ENCODE data around the gene MRPS17.
"Not testable (repeated sequence)": the region's sequence is repeated elsewhere in the genome, so short reads cannot be mapped to it uniquely, and the experiment has no call there.

The MRPS17 gene
- total RNA-seq, result 2.7 to 10.5 (median 4.8) reads per million in 4 experiments

DNA sequence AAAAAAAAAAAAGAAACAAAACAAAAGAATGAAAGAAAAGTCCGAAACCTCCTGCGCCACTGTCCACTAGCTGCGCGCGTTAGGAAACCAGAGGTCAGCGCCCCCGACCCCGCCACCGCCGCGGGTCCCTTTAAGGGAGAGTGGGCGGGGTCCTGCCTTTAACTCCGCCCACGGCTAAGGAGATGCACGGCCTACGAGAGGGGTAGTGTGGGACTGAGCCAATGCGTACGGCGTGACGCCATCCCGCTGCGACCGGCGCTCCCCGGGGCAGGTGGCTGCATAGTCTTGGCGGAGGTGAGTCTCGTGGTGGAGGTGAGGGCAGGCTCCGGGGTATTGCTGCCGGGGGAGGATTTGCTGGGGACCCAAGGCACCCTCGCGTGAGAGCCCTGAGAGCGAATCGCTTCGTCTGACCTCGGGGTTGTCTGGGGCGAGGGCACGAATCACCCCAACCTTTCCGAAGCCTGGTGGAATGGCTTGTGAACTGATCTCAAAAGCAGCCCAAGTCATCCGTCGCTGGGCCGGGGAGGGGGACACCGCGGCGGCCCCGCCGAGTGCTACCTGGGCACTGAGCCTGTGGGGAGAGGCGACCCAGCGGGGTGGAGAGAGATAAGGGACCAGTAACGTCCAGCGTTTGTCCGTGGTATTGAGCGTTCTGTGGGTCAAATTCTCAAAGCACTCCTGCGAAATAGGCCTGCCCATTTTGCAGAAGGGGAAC, at the start of gene MRPS17:
Gene MRPS17, plus strand, starts transcription at position 241 of the 715 bp plus-strand sequence. CDS start 1,319 bp downstream, outside the sequence.
- peak; percentile 85 for DNase-seq

DNA sequence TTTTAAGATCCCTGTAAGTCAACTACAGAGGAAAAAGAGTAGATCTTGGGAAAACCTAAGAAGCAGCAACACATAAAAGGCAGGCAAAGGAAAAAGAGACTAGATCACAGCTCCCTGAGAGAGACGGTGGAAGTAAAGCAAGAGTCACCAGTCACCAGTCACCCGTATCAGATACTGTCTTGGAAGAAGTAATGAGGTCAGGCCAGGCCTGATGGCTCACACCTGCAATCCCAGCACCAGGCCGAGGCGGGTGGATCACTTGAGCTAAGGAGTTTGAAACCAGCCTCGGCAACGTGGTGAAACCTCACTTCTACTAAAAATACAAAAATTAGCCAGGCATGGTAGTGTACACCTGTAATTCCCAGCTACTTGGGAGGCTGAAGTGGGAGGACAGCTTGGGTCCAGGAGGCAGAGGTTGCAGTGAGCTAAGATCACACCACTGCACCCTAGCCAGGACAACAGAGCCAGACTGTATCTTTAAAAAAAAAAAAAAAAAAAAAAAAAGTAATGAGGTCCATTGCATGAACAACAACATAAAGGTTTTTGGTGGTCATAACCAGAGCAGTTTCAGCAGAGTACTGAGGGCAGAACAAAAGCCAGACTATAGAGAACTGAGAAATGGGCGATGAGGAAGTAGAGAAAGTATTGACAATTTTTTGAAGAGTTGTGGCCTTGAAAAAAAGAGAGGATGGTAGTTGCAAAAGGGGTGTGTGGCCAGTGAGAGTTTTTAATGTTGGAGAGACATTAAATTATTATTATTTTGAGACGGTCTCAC, 47.5 kb upstream of the MRPS17 start:
- no peak for DNase-seq

DNA sequence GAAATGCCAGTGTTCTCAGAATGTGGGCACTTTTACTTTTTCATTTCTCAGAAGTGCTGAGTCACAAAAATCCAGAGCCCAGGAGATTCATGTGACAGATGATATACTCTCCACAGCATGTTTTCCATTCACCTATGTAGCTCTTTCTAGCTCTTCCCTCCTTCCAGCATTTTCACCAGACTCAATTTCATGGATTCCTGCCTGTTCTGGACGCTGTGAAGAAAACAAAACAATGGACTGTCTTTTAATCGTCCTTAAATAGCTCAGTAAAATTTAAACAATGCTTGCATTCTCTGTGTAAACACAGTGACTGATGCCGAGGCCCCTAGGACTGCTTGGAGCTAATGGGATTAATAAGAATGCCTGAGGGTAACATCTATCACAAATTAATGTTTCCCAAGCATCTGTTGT, 38.9 kb upstream of the MRPS17 start:
- no peak for DNase-seq

DNA sequence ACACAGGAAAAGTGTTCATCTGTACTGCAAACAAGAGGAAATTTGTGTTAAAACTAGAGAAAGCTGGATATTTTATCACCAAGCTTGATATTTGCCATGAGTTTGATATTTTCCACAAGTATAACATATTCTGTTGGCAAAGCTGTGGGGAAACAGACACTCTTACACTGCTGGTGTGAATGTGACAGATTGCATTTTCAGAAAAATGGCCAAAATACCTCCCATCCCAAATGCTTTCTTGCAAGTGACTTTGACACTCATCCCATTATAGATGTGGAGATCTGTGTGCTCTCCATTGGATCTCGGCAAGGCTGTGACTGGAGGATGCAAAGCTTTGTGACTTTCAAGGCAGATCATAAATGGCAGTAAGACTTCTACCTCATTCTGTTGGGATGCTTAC, 33.9 kb upstream of the MRPS17 start:
- DNase-seq, result no peak

DNA sequence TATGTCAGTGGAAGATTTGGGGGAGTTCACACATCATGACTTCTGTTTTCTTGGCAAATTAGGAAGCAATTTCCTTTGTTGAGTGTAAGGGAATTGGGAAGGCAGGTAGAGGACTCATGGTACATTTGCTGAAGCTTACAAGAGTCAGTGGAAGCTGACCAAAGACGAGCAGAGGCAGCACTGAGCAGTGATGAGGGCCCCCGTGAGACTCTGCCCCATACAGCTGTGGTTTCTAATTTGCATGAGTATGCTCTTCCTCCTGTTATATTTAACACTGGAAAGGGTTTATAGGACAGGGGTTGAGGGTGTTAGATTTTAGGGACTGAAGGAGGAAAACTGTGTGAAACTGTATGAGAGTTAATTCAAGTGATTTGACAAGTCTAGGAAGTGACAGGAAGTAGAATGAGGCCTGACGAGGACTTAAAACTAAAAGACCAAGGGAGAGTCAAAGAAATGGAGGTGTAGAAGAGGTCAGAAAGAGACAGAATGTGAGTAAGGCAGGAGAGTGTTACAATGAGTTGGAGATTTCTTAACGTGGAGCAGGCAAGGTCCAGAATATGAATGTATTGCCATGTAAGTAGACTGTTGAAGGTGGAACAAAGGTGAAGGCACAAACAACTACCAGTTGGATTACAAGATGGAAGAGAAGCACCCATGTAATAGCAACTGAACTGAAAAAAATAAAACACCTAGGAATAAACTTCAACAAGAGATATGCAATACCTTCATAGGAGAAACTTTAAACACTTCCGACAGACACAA, 23.5 kb upstream of the MRPS17 start:
- DNase-seq, result no peak

DNA sequence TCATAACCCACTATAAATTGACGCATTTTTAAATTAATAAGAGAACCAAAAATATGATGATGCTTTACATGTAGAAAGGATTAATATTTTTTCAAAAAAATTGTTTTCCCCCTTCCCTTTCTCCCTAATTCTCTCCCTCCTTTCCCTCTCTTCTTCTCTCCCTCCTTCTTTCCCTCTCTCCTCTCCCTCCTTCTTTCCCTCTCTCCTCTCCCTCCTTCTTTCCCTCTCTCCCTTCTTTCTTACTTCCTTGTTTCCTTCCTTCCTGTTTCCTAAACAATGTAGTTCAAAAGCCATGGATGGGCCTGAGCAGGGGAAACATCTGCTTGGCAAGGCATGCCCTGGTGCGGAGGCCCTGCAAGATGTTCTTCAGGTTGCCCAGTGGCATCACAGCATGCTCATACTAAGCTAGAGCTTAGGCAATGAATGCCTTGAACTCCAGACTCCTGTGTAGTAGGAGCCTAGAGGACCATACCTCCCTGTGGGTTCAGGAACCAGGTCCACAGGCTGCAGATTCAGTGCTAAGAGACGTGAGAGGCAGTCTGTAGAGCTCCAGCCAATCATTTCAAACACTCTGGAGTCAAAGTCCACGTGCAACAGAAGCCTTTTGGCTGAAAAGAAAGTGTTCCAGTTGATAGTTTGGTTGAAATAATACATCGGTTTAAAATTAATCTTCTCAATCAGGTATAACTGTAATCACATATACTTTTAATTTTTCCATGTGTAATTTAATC, 20.1 kb upstream of the MRPS17 start:
- DNase-seq, result no peak

DNA sequence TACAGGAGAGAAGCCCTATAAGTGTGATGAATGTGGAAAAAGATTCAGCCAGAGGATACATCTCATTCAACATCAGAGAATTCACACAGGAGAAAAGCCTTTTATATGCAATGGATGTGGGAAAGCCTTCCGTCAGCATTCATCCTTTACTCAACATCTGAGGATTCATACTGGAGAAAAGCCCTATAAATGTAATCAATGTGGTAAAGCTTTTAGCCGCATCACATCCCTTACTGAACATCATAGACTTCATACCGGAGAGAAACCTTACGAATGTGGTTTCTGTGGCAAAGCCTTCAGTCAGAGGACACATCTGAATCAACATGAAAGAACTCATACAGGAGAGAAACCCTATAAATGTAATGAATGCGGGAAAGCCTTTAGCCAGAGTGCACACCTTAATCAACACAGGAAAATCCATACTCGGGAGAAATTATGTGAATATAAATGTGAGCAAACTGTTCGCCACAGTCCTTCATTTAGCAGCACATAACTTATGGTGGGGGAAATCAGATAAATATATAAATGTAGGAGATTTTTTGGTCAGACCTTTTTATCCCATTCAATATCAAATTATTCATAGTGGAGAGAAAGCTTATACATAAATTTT, 12.1 kb upstream of the MRPS17 start:
- DNase-seq, result no peak

DNA sequence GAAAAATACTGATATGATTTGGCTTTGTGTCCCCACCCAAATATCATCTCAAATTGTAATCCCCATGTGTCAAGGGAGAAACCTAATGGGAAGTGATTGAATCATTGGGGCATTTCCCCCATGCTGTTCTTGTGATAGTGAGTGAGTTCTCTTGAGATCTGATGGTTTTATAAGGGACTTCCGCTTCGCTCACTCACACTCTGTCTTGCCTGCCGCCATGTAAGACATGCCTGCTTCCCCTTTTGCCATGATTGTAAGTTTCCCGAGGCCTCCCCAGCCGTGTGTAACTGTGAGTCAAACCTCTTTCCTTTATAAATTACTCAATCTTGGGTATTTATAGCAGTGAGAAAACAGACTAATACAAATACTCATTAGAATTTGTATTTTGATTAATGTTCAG, 5.1 kb upstream of the MRPS17 start:
- no peak for DNase-seq

DNA sequence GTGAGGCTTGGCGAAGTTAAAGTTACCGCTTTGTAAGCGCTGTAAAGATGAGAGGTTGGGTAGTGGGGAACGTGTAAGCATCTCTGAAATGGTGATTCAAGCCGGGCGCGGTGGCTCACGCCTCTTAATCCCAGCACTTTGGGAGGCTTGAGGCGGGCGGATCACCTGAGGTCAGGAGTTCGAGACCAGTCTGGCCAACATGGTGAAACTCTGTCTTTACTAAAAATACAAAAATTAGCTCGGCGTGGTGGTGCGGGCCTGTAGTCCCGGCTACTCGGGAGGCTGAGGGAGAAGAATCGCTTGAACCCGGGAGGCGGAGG, 635 bp downstream of the MRPS17 start:
- DNase-seq, result not testable (repeated sequence)

DNA sequence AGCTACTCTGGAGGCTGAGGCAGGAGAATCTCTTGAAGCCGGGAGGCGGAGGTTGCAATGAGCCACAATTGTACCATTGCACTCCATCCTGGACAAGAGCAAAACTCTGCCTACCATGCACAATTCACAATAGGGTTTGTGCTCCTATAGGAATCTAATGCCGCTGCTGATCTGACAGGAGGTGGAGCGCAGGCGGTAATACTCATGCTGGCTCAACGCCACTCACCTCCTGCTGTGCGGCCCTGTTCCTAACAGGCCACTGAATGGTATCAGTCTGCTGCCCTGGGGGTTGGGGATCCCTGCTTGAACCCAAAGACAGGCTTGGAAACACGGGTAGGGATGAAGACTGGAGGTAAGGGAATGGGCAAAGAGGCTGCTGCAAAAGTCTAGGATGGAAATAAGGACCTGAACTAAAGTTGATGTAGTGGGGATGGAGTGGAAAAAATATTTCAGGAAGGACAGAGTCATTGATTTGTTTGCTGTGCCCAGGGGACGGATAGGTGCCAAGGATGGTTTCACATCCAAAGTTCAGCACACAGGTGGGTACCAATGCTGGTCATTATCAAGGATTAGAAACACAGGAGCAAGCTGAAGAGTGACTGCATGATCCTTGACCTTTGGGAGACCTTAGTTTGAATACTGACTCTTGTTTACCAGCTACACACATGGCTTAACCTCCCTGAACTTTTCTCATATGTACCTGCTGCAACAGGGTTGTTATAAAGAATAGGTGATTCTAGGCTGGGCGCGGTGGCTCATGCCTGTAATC, 2.2 kb downstream of the MRPS17 start:
- DNase-seq, result no peak

DNA sequence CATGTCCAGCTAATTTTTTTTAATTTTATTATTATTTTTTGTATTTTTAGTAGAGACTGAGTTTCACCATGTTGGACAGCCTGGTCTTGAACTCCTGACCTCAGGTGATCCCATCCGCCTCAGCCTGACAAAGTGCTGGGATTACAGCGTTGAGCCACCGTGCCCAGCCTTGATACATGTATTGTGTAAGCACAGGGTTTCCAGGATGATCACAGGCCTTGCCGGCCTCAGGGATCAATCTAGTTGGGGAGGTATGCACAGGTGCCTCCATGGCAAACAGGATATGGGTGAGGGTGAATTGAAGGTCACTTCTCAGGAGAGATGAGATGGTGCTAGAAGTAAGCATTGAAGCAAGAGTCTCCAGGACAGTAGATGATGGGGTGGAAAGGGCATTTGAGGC, 5.5 kb downstream of the MRPS17 start:
- no peak for DNase-seq

DNA sequence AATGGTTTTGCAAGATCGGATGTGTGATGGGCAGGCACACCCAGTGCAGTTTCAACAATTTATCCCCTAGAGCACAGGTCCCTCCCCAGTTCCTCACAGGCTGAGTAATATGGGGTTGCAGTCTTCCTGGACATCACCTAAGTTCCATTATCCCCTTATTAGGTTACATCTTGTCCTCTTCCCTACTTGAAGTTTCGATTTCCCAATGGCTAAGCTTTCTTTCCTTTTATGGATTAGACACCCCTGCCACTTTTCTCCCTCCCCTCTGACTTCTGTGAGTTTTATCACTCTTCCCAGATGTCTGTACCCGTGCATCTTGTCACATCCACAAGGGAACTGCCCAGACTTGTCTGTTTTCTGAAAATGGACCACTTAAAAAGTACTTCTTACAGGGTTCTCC, 10.3 kb downstream of the MRPS17 start:
- DNase-seq, result no peak

DNA sequence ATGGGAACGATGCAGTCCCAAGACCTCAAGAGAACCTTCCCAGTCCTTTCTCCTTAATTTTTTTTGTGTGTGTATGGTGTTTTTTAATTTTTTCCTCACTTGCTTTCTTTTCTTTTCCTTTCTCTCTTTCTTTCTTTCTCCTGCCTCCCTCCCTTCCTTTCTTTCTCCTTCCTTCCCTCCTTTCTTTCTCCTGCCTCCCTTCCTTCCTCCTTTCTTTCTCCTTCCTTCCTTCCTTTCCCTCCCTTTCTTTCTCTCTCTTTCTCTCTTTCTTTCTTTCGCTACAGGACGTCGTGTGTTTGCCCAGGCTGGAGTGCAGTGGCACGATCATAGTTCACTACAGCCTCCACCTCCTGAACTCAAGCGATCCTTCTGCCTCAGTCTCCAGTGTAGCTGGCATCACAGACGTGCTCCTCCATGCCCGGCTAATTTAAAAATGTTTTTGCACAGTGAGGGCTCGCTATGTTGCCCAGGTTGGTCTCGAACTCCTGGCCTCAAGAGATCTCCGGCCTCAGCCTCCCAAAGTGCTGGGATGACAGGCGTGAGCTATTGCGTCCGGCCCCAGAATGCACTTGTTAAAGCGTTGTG, 12.0 kb downstream of the MRPS17 start:
- no peak for DNase-seq

DNA sequence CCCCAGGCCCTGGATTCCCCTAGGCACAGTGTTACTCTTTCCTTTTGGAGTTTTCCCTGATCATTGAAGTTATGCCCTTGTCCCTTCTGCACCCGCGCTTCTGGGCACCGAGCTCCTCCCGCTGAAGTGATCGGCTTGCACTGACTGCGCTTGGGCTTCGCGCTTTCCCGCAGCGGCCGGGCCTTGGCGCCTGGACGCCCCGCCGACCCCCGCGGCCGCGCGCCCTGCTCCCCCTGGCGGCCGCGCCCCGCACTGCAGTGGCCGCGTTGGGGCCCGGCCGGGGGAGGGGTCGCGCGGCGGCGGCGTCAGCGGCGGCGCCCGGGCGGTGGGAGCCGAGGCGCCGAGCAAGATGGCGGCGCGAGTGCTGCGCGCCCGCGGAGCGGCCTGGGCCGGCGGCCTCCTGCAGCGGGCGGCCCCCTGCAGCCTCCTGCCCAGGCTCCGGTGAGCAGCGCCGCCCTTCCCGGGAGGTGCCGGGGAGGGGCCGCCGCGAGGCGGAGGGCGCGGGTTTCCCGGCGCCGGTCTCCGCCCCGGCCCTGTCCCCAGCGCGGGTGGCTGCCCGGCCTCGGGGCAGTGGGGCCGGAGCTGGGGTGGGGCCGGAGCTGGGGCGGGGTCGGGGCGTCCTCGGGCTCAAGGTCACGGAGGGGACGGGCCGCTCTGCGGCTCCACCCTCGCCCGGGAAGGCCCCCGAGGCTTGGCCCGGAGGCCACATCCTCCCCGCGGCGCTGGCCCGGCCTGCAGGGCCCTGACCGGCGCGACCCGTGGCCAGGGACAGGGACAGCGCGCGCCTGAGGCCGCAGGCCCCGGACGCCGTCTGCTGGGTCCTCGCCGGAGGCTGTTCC, 12.8 kb downstream of the MRPS17 start, which contains the start of gene NIPSNAP2:
Gene NIPSNAP2, plus strand, starts transcription at position 325 of the 839 bp plus-strand sequence. Its CDS starts 25 bp downstream, at position 350.
- peak; percentile 48 for DNase-seq

DNA sequence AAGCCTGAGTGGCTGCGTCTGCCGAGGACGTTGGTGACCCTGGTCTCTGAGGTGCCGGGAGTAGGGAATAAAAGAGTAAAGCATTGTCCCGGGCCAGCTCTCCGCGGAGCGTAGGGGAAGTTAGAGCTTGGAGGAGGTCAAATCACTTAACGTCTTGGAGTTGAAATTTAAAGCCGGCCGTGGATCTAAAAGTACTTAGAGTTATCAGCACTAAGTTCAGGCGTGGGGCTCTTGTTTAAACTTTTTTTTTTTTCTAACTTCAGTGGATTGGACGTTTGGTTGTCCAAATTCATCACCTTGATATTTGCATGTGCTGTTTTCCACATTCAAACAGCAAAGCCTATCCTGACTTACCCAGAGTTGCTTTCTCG, 13.4 kb downstream of the MRPS17 start:
- peak; percentile 24 for DNase-seq

DNA sequence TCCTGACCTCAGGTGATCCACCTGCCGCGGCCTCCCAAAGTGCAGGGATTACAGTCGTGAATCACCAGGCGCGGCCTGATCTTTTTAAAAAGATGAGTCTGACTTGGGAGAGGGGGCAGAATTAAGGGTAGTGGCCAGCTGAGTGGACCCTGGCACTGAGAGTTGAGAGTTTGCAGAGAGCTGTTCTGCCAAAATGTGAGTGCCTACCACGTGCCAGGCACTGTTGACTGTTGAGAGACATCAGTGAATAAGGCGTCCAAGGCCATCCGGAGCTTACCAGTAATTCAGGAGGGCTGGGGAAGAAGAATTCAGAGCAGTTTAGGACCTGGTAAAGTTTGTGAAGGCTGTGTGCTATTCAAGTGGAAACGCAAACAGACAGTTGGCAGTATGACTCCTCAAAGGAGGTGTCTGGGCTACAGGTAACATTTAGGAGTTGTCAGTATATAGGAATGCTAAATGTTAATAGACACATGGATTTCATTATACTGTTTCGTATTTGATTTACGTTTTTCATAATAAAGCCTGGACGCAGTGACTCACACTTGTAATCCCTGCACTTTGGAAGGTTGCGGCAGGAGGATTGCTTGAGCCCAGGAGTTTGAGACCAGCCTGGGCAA, 14.2 kb downstream of the MRPS17 start:
- no peak for DNase-seq

DNA sequence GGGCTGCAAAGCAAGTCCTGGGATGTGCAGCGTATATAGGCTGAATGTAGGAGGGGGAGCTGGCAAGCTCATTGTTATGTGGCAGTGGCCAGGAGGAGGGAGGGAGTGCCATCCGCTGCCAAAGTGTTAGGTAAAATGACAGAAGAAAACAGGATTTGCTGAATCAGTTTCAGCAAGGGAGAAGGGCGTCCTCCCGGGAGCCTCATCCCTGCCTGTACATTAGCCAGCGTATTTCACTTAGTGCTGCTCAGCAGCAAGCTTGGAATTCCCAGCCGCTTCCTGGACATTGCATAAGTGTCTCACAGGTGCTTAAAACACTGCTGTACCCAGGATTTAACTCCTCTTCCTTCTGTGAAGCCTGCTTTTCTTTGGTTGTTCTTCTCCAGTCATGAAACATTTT, 15.2 kb downstream of the MRPS17 start:
- no peak for DNase-seq

DNA sequence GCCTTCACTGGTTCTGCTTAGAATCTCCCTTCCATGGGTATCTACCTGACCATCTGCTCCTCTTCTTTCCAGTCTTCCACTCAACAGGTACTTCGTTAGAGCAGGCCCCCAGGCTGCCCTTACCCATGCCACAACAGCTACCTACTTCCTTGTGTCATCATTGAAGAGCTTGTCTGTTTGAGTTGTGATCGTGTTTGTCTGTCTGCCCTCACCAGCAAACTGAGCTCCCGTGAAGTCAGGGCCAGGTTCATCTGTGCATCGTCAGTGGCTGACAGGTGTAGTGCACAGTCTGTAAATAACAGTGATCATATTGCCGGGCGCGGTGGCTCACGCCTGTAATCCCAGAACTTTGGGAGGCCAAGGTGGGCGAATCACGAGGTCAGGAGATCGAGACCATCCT, 17.7 kb downstream of the MRPS17 start:
- no peak for DNase-seq

DNA sequence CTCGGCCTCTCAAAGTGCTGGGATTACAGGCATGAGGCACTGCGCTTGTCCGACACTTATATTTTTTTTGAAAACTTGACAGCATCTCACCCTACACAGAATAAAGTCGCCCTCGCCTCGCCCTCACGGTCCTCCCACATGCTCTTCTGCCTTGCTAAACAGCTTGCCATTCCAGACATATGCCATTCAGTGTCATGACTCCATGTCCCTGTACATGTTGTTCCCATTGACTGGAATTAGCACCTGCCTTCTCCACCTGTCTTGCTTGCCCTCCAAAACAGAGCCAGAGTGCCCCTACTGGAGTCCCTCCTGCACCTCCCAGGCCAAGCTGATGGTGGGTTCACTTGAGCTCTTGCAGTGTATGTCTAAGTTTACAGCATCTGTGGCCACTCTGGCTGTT, 18.9 kb downstream of the MRPS17 start:
- no peak for DNase-seq

DNA sequence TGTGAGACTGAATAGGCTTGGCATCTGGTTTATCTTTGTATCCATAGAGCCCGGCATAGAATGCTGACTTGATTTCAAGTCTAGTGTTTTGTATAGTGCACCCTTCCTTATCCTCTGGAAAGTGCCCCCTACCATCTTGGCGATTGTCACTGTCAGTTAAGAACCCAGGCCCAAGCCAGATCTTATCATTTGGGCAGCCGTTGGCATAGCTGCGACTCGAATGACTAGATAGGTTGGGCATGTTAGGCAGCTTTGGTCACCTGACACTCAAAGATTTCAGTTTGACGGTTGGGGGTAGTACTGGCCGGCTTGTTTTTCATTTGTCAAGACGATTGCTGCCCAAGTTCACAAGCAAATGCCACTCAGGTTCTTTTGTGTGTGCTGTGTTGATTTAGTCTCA, 19.3 kb downstream of the MRPS17 start:
- DNase-seq, result no peak

Data from effector CD8-positive, alpha-beta T cell (primary cell).